Fibroblast of the aortic adventitia (primary cell): ENCODE results near the gene CTNNB1. TPM values are rescaled to one million over a fixed set of nuclear protein-coding genes. Genes with fewer than 3 reads are reported as not detected.

Source experiments
- DNase-seq: peaks from one replicate; pipeline ENCODE4 v3.0.0-alpha.2; 2010; ENCODE audit warnings: low read depth
- H3K4me3 ChIP-seq: 2 replicates; pipeline ENCODE4 v1.5.1; 2011; ENCODE audit warnings: low read depth, mild to moderate bottlenecking, control low read depth, low read length, moderate library complexity
- total RNA-seq: library from RNA; depleted of rRNA; stranded (reverse); fragments of >200 nt; gene quantifications from 2 replicates; pipeline ENCODE4 v1.2.3, GENCODE V29; 2012; ENCODE audit warnings: low replicate concordance
- TF ChIP-seq, protein P1 (sequence below): IDR thresholded peaks from 2 replicates; pipeline ENCODE4 v1.5.1; 2011; ENCODE audit warnings: mild to moderate bottlenecking, low read length, control low read depth, inconsistent platforms; ENCODE audit not compliant: insufficient read depth

Gene CTNNB1
- total RNA-seq, 1 donor, result 461 TPM

- H3K4me3 ChIP-seq, result no peak overlapping the region
- TF ChIP-seq, protein P1, sequence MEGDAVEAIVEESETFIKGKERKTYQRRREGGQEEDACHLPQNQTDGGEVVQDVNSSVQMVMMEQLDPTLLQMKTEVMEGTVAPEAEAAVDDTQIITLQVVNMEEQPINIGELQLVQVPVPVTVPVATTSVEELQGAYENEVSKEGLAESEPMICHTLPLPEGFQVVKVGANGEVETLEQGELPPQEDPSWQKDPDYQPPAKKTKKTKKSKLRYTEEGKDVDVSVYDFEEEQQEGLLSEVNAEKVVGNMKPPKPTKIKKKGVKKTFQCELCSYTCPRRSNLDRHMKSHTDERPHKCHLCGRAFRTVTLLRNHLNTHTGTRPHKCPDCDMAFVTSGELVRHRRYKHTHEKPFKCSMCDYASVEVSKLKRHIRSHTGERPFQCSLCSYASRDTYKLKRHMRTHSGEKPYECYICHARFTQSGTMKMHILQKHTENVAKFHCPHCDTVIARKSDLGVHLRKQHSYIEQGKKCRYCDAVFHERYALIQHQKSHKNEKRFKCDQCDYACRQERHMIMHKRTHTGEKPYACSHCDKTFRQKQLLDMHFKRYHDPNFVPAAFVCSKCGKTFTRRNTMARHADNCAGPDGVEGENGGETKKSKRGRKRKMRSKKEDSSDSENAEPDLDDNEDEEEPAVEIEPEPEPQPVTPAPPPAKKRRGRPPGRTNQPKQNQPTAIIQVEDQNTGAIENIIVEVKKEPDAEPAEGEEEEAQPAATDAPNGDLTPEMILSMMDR, result no peak
- DNase-seq, result no peak
Observed at GRCh38 chr3:41198046-41198445, 1.3 kb upstream of the CTNNB1 start.

GRCh38 chr3:41198526-41198925 is 779 bp upstream of the CTNNB1 start:
- peak; percentile 17 for DNase-seq
- TF ChIP-seq, protein P1, result no peak
- peak overlapping the region; percentile 94 for H3K4me3 ChIP-seq

GRCh38 chr3:41199866-41200668 is 762 bp downstream of the CTNNB1 start:
- TF ChIP-seq, protein P1, result no peak
- peak overlapping the region; percentile 94 for H3K4me3 ChIP-seq
- peak; percentile 33 for DNase-seq

- TF ChIP-seq, protein P1, result no peak
- peak overlapping the region; percentile 94 for H3K4me3 ChIP-seq
- peak; percentile 38 for DNase-seq
Observed at GRCh38 chr3:41200669-41201021, 1.3 kb downstream of the CTNNB1 start.

- TF ChIP-seq, protein P1, result no peak
- DNase-seq, result no peak
- H3K4me3 ChIP-seq, result peak overlapping the region; percentile 94
Observed at GRCh38 chr3:41202075-41202833, 2.9 kb downstream of the CTNNB1 start.

- DNase-seq, result peak; percentile 68
- TF ChIP-seq, protein P1, result peak; percentile 51
- H3K4me3 ChIP-seq, result no peak overlapping the region
Observed at GRCh38 chr3:41202834-41203345, 3.6 kb downstream of the CTNNB1 start.
